ENCODE results near the gene PCDH18. TPM values are rescaled to one million over a fixed set of nuclear protein-coding genes. Genes with fewer than 3 reads are reported as not detected.
"Not testable (repeated sequence)": the region's sequence is repeated elsewhere in the genome, so short reads cannot be mapped to it uniquely, and the experiment has no call there.

The PCDH18 gene
- total and polyA plus RNA-seq, 2 donors (not counting 1 experiment from before 2014, with no cell fraction given), result not detected

GRCh38 chr4:137540356-137540755 lies 8.1 kb upstream of the PCDH18 start:
- H3K27ac ChIP-seq (ENCODE audit: low read length in 2 of 2), result no peak overlapping the region
- H3K4me1 ChIP-seq (ENCODE audit: control insufficient read depth in 2 of 2, insufficient read depth in 2 of 2, low read length in 2 of 2), result no peaks in the 10 kb centered on the region
- H3K9me3 ChIP-seq (ENCODE audit: control extremely low read depth in 1 of 3, control insufficient read depth in 2 of 3, insufficient read depth in 1 of 3, low read length in 2 of 3), result peaks cover 0 to 1% (median 0%) of the 10 kb centered on the region in 3 donors
- H3K4me2 ChIP-seq (replicated peaks; ENCODE audit: low read depth, low read length, poor library complexity, severe bottlenecking), result no peak overlapping the region
- H3K36me3 ChIP-seq (replicated peaks in 1 of 2; ENCODE audit: control extremely low read depth in 1 of 2, control insufficient read depth in 1 of 2, extremely low read depth in 1 of 2, insufficient read depth in 2 of 2, low read length in 1 of 2), result no peaks in the 10 kb centered on the region
- Mint-ChIP-seq H3K27ac (no peak overlapping the region), H3K4me1 (no peaks in the 10 kb centered on the region), H3K9me3 (ENCODE audit: insufficient read depth) (no peaks in the 10 kb centered on the region), H3K27me3 (no peaks in the 10 kb centered on the region), H3K4me3 (no peak overlapping the region)
- no peaks in the 10 kb centered on the region for H3K27me3 ChIP-seq (replicated peaks in 1 of 4; ENCODE audit: control extremely low read depth in 1 of 4, control insufficient read depth in 3 of 4, insufficient read depth in 4 of 4, low read length in 3 of 4)
- intact Hi-C loops (cut with micrococcal nuclease), result no loop called here
- TF ChIP-seq, protein P1, sequence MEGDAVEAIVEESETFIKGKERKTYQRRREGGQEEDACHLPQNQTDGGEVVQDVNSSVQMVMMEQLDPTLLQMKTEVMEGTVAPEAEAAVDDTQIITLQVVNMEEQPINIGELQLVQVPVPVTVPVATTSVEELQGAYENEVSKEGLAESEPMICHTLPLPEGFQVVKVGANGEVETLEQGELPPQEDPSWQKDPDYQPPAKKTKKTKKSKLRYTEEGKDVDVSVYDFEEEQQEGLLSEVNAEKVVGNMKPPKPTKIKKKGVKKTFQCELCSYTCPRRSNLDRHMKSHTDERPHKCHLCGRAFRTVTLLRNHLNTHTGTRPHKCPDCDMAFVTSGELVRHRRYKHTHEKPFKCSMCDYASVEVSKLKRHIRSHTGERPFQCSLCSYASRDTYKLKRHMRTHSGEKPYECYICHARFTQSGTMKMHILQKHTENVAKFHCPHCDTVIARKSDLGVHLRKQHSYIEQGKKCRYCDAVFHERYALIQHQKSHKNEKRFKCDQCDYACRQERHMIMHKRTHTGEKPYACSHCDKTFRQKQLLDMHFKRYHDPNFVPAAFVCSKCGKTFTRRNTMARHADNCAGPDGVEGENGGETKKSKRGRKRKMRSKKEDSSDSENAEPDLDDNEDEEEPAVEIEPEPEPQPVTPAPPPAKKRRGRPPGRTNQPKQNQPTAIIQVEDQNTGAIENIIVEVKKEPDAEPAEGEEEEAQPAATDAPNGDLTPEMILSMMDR (IDR thresholded peaks at IDR 0.05), result no peak
- TF ChIP-seq EZH2 (IDR thresholded peaks at IDR 0.05; ENCODE audit: borderline replicate concordance, insufficient read depth, low read depth, low read length, poor library complexity, severe bottlenecking), result no peak
- POLR2A ChIA-PET, result no interaction called here
- DNase-seq (no peak), ATAC-seq (ENCODE audit: low read depth) (no peak)
- no peaks in the 10 kb centered on the region for H4K20me1 ChIP-seq (ENCODE audit: control insufficient read depth, insufficient read depth, low read length, poor library complexity, severe bottlenecking)
- H3K9ac ChIP-seq (ENCODE audit: low read length), result no peak overlapping the region
- H2AFZ ChIP-seq (ENCODE audit: insufficient read depth, low read depth, low read length, poor library complexity, severe bottlenecking), result no peak overlapping the region
- no peaks in the 10 kb centered on the region for H3K79me2 ChIP-seq (ENCODE audit: control insufficient read depth, insufficient read depth, low read length)
- no peak overlapping the region for H3K4me3 ChIP-seq (ENCODE audit: control extremely low read depth in 1 of 5, extremely low read depth in 1 of 5, insufficient read depth in 1 of 5, low read depth in 2 of 5, low read length in 4 of 5)
- CTCF ChIA-PET, result no interaction called here

GRCh38 chr4:137538526-137538925 lies 6.2 kb upstream of the PCDH18 start:
- no peak overlapping the region for H3K27ac Mint-ChIP-seq
- H3K9me3 ChIP-seq (ENCODE audit: control extremely low read depth in 1 of 3, control insufficient read depth in 2 of 3, insufficient read depth in 1 of 3, low read length in 2 of 3), result peaks cover 0 to 1% (median 0%) of the 10 kb centered on the region in 3 donors
- ChIA-PET POLR2A (no interaction called here), CTCF (no interaction called here)
- H4K20me1 ChIP-seq (ENCODE audit: control insufficient read depth, insufficient read depth, low read length, poor library complexity, severe bottlenecking), result no peaks in the 10 kb centered on the region
- no peaks in the 10 kb centered on the region for H3K9me3 Mint-ChIP-seq (ENCODE audit: insufficient read depth)
- no peaks in the 10 kb centered on the region for H3K36me3 ChIP-seq (replicated peaks in 1 of 2; ENCODE audit: control extremely low read depth in 1 of 2, control insufficient read depth in 1 of 2, extremely low read depth in 1 of 2, insufficient read depth in 2 of 2, low read length in 1 of 2)
- H3K9ac ChIP-seq (ENCODE audit: low read length), result no peak overlapping the region
- H3K4me2 ChIP-seq (replicated peaks; ENCODE audit: low read depth, low read length, poor library complexity, severe bottlenecking), result no peak overlapping the region
- DNase-seq (no peak), ATAC-seq (ENCODE audit: low read depth) (no peak)
- H3K79me2 ChIP-seq (ENCODE audit: control insufficient read depth, insufficient read depth, low read length), result no peaks in the 10 kb centered on the region
- no peak overlapping the region for H3K27ac ChIP-seq (ENCODE audit: low read length in 2 of 2)
- no peaks in the 10 kb centered on the region for H3K4me1 ChIP-seq (ENCODE audit: control insufficient read depth in 2 of 2, insufficient read depth in 2 of 2, low read length in 2 of 2)
- no peaks in the 10 kb centered on the region for H3K4me1 Mint-ChIP-seq
- WGBS (ENCODE audit: insufficient coverage), result no CpG with 5 or more reads among the region's 4 CpGs
- H3K27me3 Mint-ChIP-seq, result no peaks in the 10 kb centered on the region
- H3K27me3 ChIP-seq (replicated peaks in 1 of 4; ENCODE audit: control extremely low read depth in 1 of 4, control insufficient read depth in 3 of 4, insufficient read depth in 4 of 4, low read length in 3 of 4), result no peaks in the 10 kb centered on the region
- intact Hi-C loops (cut with micrococcal nuclease), result no loop called here
- no peak overlapping the region for H3K4me3 Mint-ChIP-seq
- H2AFZ ChIP-seq (ENCODE audit: insufficient read depth, low read depth, low read length, poor library complexity, severe bottlenecking), result no peak overlapping the region
- no peak for TF ChIP-seq EZH2 (IDR thresholded peaks at IDR 0.05; ENCODE audit: borderline replicate concordance, insufficient read depth, low read depth, low read length, poor library complexity, severe bottlenecking)
- TF ChIP-seq, protein P1 (IDR thresholded peaks at IDR 0.05), result no peak
- no peak overlapping the region for H3K4me3 ChIP-seq (ENCODE audit: control extremely low read depth in 1 of 5, extremely low read depth in 1 of 5, insufficient read depth in 1 of 5, low read depth in 2 of 5, low read length in 4 of 5)

DNA sequence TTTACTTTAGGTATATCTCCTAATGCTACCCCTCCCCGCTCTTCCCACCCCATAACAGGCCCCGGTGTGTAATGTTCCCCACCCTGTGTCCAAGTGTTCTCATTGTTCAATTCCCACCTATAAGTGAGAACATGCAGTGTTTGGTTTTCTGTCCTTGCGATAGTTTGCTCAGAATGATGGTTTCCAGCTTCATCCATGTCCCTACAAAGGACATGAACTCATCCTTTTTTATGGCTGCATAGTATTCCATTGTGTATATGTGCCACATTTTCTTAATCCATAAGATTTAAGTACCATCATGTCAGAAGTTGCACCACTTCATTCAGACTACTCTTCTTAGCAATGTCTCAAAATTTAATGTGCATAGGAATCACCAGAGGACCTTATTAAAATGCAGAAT lies 5.5 kb upstream of the PCDH18 start:
- H3K27ac Mint-ChIP-seq; H3K27me3 Mint-ChIP-seq; H3K27ac ChIP-seq (ENCODE audit: low read length in 2 of 2); H3K36me3 ChIP-seq (replicated peaks in 1 of 2; ENCODE audit: control extremely low read depth in 1 of 2, control insufficient read depth in 1 of 2, extremely low read depth in 1 of 2, insufficient read depth in 2 of 2, low read length in 1 of 2); H3K9me3 ChIP-seq (ENCODE audit: control extremely low read depth in 1 of 3, control insufficient read depth in 2 of 3, insufficient read depth in 1 of 3, low read length in 2 of 3); CTCF ChIA-PET; H3K4me1 ChIP-seq (ENCODE audit: control insufficient read depth in 2 of 2, insufficient read depth in 2 of 2, low read length in 2 of 2); ATAC-seq (ENCODE audit: low read depth); H3K4me3 Mint-ChIP-seq; DNase-seq; H3K79me2 ChIP-seq (ENCODE audit: control insufficient read depth, insufficient read depth, low read length); H3K4me3 ChIP-seq (ENCODE audit: control extremely low read depth in 1 of 5, extremely low read depth in 1 of 5, insufficient read depth in 1 of 5, low read depth in 2 of 5, low read length in 4 of 5); POLR2A ChIA-PET; H4K20me1 ChIP-seq (ENCODE audit: control insufficient read depth, insufficient read depth, low read length, poor library complexity, severe bottlenecking); H3K4me2 ChIP-seq (replicated peaks; ENCODE audit: low read depth, low read length, poor library complexity, severe bottlenecking); H2AFZ ChIP-seq (ENCODE audit: insufficient read depth, low read depth, low read length, poor library complexity, severe bottlenecking); H3K4me1 Mint-ChIP-seq; H3K9ac ChIP-seq (ENCODE audit: low read length); H3K9me3 Mint-ChIP-seq (ENCODE audit: insufficient read depth); H3K27me3 ChIP-seq (replicated peaks in 1 of 4; ENCODE audit: control extremely low read depth in 1 of 4, control insufficient read depth in 3 of 4, insufficient read depth in 4 of 4, low read length in 3 of 4); intact Hi-C loops (cut with micrococcal nuclease): not testable (repeated sequence)
- no CpG with 5 or more reads among the region's 3 CpGs for WGBS (ENCODE audit: insufficient coverage)
